RWPE2 (cell line): ENCODE results near the gene SLAMF1.

Experiments used
- ATAC-seq: fragments of 200-7000 bp; cut with Tn5 transposase; 3 replicates; pipeline ENCODE4 v1.9.1; 2021; ENCODE audit warnings: low read depth
- DNase-seq: peaks from one replicate; pipeline ENCODE4 v3.0.0-alpha.2; 2020; ENCODE audit warnings: low spot score
- H3K27ac ChIP-seq: fragments of 450-650 bp; 2 replicates; pipeline ENCODE4 v1.5.1; 2017; ENCODE audit warnings: mild to moderate bottlenecking; ENCODE audit not compliant: poor library complexity, severe bottlenecking
- H3K27me3 ChIP-seq: fragments of 250-450 bp; sonication (Bioruptor Pico); 2 replicates; pipeline ENCODE4 v1.5.1; 2021; ENCODE audit warnings: mild to moderate bottlenecking, moderate library complexity; ENCODE audit not compliant: insufficient read depth, poor library complexity, severe bottlenecking
- H3K36me3 ChIP-seq: fragments of 250-450 bp; sonication (Bioruptor Pico); 2 replicates; pipeline ENCODE4 v1.5.1; 2020; ENCODE audit warnings: low read depth, mild to moderate bottlenecking, moderate library complexity
- H3K4me1 ChIP-seq: fragments of 250-450 bp; sonication (Bioruptor Pico); 2 replicates; pipeline ENCODE4 v1.5.1; 2021; ENCODE audit warnings: mild to moderate bottlenecking, moderate library complexity; ENCODE audit not compliant: insufficient read depth, poor library complexity, severe bottlenecking
- H3K4me3 ChIP-seq: fragments of 250-450 bp; sonication (Bioruptor Pico); 2 replicates; pipeline ENCODE4 v1.5.1; 2021; ENCODE audit warnings: mild to moderate bottlenecking, moderate library complexity; ENCODE audit not compliant: severe bottlenecking
- H3K9me3 ChIP-seq: fragments of 250-450 bp; sonication (Bioruptor Pico); 2 replicates; pipeline ENCODE4 v1.5.1; 2021; ENCODE audit warnings: mild to moderate bottlenecking, moderate library complexity; ENCODE audit not compliant: severe bottlenecking
- TF ChIP-seq, protein P1 (sequence below): fragments of 450-650 bp; IDR thresholded peaks from one replicate; pipeline ENCODE4 v1.5.1; 2017; ENCODE audit warnings: mild to moderate bottlenecking, moderate library complexity; ENCODE audit not compliant: poor library complexity, severe bottlenecking

Gene SLAMF1

DNA sequence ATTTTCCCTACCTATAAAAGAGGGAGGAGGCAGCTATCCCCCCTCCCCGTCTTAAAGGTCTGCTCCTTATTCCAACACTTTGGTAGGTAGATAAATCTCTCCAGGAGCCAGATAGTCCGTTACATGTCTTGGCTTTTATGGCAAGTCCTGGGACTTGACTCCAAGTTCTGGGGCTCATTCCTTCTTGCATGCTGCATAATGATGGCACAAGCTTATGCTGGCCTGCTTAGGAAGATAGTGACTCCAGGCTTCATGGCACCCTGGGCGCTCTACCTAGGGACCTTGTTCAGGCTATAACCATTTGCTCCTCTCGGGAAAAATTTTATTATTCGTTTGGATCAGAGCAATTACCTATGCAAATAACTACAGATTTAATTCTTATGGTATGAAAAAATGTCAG is 3.7 kb downstream of the SLAMF1 start:
- Histone ChIP-seq H3K27me3 (no peaks in the 10 kb centered on the region), H3K4me1 (no peaks in the 10 kb centered on the region), H3K4me3 (no peak overlapping the region), H3K9me3 (no peaks in the 10 kb centered on the region), H3K36me3 (no peaks in the 10 kb centered on the region), H3K27ac (no peak overlapping the region)
- DNase-seq (no peak), ATAC-seq (no peak)
- TF ChIP-seq, protein P1, sequence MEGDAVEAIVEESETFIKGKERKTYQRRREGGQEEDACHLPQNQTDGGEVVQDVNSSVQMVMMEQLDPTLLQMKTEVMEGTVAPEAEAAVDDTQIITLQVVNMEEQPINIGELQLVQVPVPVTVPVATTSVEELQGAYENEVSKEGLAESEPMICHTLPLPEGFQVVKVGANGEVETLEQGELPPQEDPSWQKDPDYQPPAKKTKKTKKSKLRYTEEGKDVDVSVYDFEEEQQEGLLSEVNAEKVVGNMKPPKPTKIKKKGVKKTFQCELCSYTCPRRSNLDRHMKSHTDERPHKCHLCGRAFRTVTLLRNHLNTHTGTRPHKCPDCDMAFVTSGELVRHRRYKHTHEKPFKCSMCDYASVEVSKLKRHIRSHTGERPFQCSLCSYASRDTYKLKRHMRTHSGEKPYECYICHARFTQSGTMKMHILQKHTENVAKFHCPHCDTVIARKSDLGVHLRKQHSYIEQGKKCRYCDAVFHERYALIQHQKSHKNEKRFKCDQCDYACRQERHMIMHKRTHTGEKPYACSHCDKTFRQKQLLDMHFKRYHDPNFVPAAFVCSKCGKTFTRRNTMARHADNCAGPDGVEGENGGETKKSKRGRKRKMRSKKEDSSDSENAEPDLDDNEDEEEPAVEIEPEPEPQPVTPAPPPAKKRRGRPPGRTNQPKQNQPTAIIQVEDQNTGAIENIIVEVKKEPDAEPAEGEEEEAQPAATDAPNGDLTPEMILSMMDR, result no peak

DNA sequence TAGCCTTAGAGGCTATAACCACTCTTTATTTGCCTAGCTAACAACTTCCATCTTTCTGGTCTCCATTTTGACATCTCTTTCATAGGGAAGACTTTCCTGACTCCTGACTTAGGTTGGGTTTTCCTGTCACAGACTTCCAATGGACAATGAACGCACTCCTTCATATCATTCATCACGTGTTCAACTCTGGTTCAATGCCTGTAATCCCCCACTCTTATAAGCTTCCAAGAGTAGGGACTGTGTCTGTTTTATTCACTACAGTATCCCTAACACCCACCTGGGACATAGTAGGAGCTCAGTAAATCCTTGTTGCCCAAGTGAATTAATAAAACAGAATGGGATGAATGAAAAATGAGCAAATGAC is 4.6 kb downstream of the SLAMF1 start:
- ATAC-seq (no peak), DNase-seq (no peak)
- no peak overlapping the region for H3K4me3 ChIP-seq
- no peaks in the 10 kb centered on the region for H3K27me3 ChIP-seq
- H3K4me1 ChIP-seq, result no peaks in the 10 kb centered on the region
- H3K9me3 ChIP-seq, result no peaks in the 10 kb centered on the region
- no peak overlapping the region for H3K27ac ChIP-seq
- H3K36me3 ChIP-seq, result no peaks in the 10 kb centered on the region
- TF ChIP-seq, protein P1, result no peak

DNA sequence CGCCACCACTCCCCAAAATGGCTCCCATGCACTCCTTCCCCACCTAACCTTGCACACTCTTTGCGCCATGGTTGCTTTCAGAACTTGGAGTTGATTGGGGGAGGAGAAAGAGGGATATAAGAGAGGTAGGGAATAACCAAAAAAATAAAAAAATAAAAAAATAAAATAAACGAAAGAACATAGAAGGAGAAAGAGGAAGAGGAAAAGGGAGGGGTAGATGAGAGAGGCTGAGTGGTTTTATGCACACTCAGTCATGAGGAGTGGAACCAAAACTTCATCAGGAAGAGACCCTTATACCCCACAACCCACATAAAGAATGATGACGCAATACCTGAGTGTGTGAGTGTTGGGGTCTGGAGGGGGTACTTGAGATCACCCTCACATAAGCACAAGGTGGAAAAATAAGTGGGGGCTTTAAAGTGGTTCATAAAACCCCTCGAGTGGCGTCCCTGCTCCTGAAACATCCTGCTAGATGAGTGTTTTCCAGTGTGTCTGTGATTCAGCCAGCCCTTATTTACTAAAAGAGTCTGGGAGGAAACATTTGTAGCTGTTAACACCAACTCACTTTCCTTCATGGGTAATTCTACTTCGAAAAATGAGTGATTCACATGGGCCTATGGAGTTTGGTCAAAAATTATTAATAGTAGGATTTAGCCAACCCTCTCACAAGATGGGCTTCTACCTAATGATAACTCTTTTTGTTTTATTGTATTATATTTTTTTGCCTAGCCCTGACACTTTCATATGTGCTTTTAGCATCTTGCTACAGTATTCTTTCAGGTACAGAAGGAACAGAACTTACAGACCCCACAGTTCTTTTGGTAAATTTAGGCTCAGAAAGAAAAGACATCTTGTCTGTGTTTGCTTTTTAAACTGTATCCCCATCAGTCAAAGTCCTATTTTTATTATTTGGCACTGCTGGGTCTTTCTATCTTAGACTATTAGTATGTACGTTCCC is 5.2 kb downstream of the SLAMF1 start:
- Histone ChIP-seq H3K9me3 (no peaks in the 10 kb centered on the region), H3K36me3 (no peaks in the 10 kb centered on the region), H3K27ac (no peak overlapping the region), H3K4me1 (no peaks in the 10 kb centered on the region), H3K4me3 (no peak overlapping the region), H3K27me3 (no peaks in the 10 kb centered on the region)
- DNase-seq, result no peak
- TF ChIP-seq, protein P1, result no peak
- no peak for ATAC-seq

DNA sequence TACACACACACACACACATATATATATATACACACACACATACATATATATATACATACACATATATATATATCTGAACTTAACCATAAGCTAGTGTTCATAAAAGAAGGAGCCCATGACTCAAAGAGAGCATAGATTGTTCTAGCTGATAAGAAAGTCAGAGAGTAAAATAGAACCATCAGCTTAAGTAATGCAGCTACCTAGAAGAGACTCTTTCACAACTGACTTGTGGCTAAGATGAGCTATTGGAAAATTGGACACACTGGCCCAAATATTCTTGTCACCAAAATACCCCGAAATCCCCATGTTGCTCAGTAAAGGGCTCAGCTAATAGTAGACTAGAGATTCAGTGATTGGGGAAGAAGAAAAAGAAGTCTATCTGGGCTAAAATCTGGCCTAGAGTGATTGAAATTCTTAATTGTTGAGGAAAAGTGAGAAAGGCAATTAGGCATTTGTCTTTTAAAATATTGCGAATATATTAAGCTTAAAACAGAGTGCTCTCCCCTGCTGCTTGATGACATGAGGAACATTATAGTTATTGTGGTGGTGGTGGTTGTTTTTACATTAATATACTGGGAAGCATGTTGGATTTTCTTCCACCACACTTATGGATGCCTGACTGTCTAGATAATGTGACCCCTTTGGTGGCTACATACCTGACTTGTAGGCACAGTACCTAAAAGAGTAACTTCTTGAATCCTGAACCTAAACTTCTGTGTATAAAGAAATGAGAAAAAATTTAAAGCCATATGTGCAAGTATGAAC is 6.3 kb downstream of the SLAMF1 start:
- Histone ChIP-seq H3K9me3 (no peaks in the 10 kb centered on the region), H3K4me1 (no peaks in the 10 kb centered on the region), H3K4me3 (no peak overlapping the region), H3K36me3 (no peaks in the 10 kb centered on the region), H3K27me3 (no peaks in the 10 kb centered on the region), H3K27ac (no peak overlapping the region)
- DNase-seq (no peak), ATAC-seq (no peak)
- TF ChIP-seq, protein P1, result no peak

DNA sequence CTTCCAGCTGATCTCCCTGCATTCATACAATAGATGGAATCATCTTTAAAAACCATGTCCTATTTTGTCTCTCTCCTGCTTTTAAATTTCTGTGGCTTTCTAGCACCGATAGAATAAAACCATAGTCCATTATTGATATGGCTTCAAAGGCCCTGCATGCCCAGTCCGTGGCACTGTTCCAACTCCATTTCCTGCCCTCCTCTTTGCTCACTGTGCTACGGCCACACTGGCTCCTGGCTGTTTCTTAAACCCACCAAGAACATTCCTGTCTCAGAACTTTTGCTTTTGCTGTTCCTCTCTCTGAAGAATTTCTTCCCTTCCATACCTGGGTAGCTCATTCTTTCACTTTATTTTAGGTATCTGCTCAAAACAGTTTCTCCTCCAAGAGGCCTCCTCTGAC is 7.2 kb downstream of the SLAMF1 start:
- no peaks in the 10 kb centered on the region for H3K27me3 ChIP-seq
- H3K4me1 ChIP-seq, result no peaks in the 10 kb centered on the region
- TF ChIP-seq, protein P1, result no peak
- no peak overlapping the region for H3K4me3 ChIP-seq
- ATAC-seq, result no peak
- no peaks in the 10 kb centered on the region for H3K9me3 ChIP-seq
- no peak for DNase-seq
- H3K27ac ChIP-seq, result no peak overlapping the region
- no peaks in the 10 kb centered on the region for H3K36me3 ChIP-seq
